T47D (cell line): ENCODE results near the gene RNF222.

Source experiments
- DNase-seq, 2 experiments: peaks; one replicate each; pipeline versions ENCODE4 v3.0.0 to v3.0.0-alpha.2; 2011 to 2012; ENCODE audit warnings: low read depth in 1 of 2, low spot score in 1 of 2
- JUND ChIP-seq: IDR thresholded peaks from 2 replicates; pipeline ENCODE4 v1.6.1; 2012; ENCODE audit warnings: low read depth
- in situ Hi-C: cut with HindIII; loops from 2 replicates; pipeline ENCODE4 v1.10.0; 2016; ENCODE audit warnings: low sequenced_read_pairs, low pct_unique_long_range_greater_than_20kb

The RNF222 gene

GRCh38 chr17:8426094-8426720 lies 28.6 kb upstream of the RNF222 start:
- DNase-seq = no peak
- TF ChIP-seq JUND = no peak
- in situ Hi-C loops = no loop called here

GRCh38 chr17:8421571-8421970 lies 23.9 kb upstream of the RNF222 start:
- TF ChIP-seq JUND = no peak
- in situ Hi-C loops = no loop called here
- no peak for DNase-seq

GRCh38 chr17:8420041-8420934 lies 22.7 kb upstream of the RNF222 start:
- TF ChIP-seq JUND = no peak
- in situ Hi-C loops = no loop called here
- peak in 1 of 2 experiments; percentile 47 for DNase-seq

GRCh38 chr17:8419305-8419704 lies 21.7 kb upstream of the RNF222 start:
- no peak for DNase-seq
- in situ Hi-C loops = no loop called here
- no peak for TF ChIP-seq JUND

- TF ChIP-seq JUND = no peak
- no peak for DNase-seq
- in situ Hi-C loops = no loop called here
These were observed 20.8 kb upstream of the RNF222 start for GRCh38 chr17:8418471-8418870.

GRCh38 chr17:8417806-8418205 lies 20.2 kb upstream of the RNF222 start:
- no peak for DNase-seq
- in situ Hi-C loops = no loop called here
- TF ChIP-seq JUND = no peak

- in situ Hi-C loops = no loop called here
- TF ChIP-seq JUND = no peak
- DNase-seq = no peak
These were observed 16.3 kb upstream of the RNF222 start for GRCh38 chr17:8413938-8414337.

GRCh38 chr17:8413328-8413727 lies 15.7 kb upstream of the RNF222 start:
- TF ChIP-seq JUND = no peak
- DNase-seq = no peak
- in situ Hi-C loops = no loop called here

GRCh38 chr17:8412089-8412488 lies 14.5 kb upstream of the RNF222 start:
- DNase-seq = no peak
- in situ Hi-C loops = no loop called here
- no peak for TF ChIP-seq JUND

GRCh38 chr17:8410883-8411238 lies 13.2 kb upstream of the RNF222 start:
- no peak for DNase-seq
- in situ Hi-C loops = no loop called here
- no peak for TF ChIP-seq JUND

GRCh38 chr17:8409966-8410882 lies 12.6 kb upstream of the RNF222 start:
- in situ Hi-C loops = no loop called here
- TF ChIP-seq JUND = no peak
- peak; percentile 34 to 88 for DNase-seq

- TF ChIP-seq JUND = no peak
- no peak for DNase-seq
- in situ Hi-C loops = no loop called here
These were observed 10.7 kb upstream of the RNF222 start for GRCh38 chr17:8408371-8408770.
